Mesenchymal stem cell (in vitro differentiated cells and primary cell): ENCODE data around the gene TBCE.

Experiments
- DNase-seq: peaks from one replicate; pipeline ENCODE4 v3.0.0-alpha.2; 2013
- H2AFZ ChIP-seq: one replicate; pipeline ENCODE4 v1.6.1; 2013; ENCODE audit warnings: low read depth, mild to moderate bottlenecking, control low read depth, inconsistent platforms, low read length, moderate library complexity
- H2AK5ac ChIP-seq: 2 replicates; pipeline ENCODE4 v1.6.1; 2013; ENCODE audit warnings: low read length, moderate library complexity, mild to moderate bottlenecking, inconsistent platforms; ENCODE audit not compliant: severe bottlenecking
- H2BK120ac ChIP-seq: one replicate; pipeline ENCODE4 v1.6.1; 2013; ENCODE audit warnings: low read depth, mild to moderate bottlenecking, inconsistent platforms, low read length, moderate library complexity
- H2BK12ac ChIP-seq, 2 experiments: one replicate each; pipeline ENCODE4 v1.6.1; 2013; ENCODE audit warnings: inconsistent platforms in 2 of 2, low read length in 2 of 2, mild to moderate bottlenecking in 2 of 2, moderate library complexity in 2 of 2, control low read depth in 1 of 2
- H2BK15ac ChIP-seq: one replicate; pipeline ENCODE4 v1.6.1; 2013; ENCODE audit warnings: mild to moderate bottlenecking, low read depth, inconsistent platforms; ENCODE audit not compliant: poor library complexity, severe bottlenecking
- H2BK5ac ChIP-seq: 2 replicates; pipeline ENCODE4 v1.6.1; 2013; ENCODE audit warnings: low read depth, mild to moderate bottlenecking, low read length, control low read depth, inconsistent platforms; ENCODE audit not compliant: poor library complexity, severe bottlenecking
- H3K14ac ChIP-seq, 2 experiments: one replicate each; pipeline ENCODE4 v1.6.1; 2013; ENCODE audit warnings: inconsistent platforms in 2 of 2, low read length in 2 of 2, control low read depth in 1 of 2, mild to moderate bottlenecking in 1 of 2, moderate library complexity in 1 of 2
- H3K18ac ChIP-seq, 2 experiments: one replicate each; pipeline ENCODE4 v1.6.1; 2013; ENCODE audit warnings: inconsistent platforms in 2 of 2, low read length in 2 of 2, control low read depth in 1 of 2, low read depth in 1 of 2, mild to moderate bottlenecking in 1 of 2
- H3K23ac ChIP-seq, 2 experiments: one replicate each; pipeline ENCODE4 v1.6.1; 2013; ENCODE audit warnings: inconsistent platforms in 2 of 2, low read length in 2 of 2, mild to moderate bottlenecking in 2 of 2, moderate library complexity in 2 of 2, control low read depth in 1 of 2
- H3K27ac ChIP-seq: 2 replicates; pipeline ENCODE4 v1.5.1; 2013; ENCODE audit warnings: mild to moderate bottlenecking, moderate library complexity, low read length, control low read depth, inconsistent platforms; ENCODE audit not compliant: poor library complexity, severe bottlenecking
- H3K27me3 ChIP-seq, 2 experiments: 2 replicates each; pipeline versions ENCODE4 v1.6.1 to v1.7.0; 2013; ENCODE audit warnings: low read length in 2 of 2, mild to moderate bottlenecking in 2 of 2, moderate library complexity in 2 of 2, control low read depth in 1 of 2, inconsistent platforms in 1 of 2; ENCODE audit not compliant: control insufficient read depth in 1 of 2, insufficient read depth in 1 of 2
- H3K36me3 ChIP-seq, 2 experiments: 2 replicates each; pipeline versions ENCODE4 v1.6.1 to v1.7.0; 2013; ENCODE audit warnings: low read length in 2 of 2, control low read depth in 1 of 2, inconsistent platforms in 1 of 2, low read depth in 1 of 2, mild to moderate bottlenecking in 1 of 2; ENCODE audit not compliant: insufficient read depth in 2 of 2, control insufficient read depth in 1 of 2
- H3K4ac ChIP-seq, 2 experiments: one replicate each; pipeline ENCODE4 v1.6.1; 2013; ENCODE audit warnings: inconsistent platforms in 2 of 2, low read length in 2 of 2, mild to moderate bottlenecking in 2 of 2, moderate library complexity in 2 of 2, control low read depth in 1 of 2, low read depth in 1 of 2
- H3K4me1 ChIP-seq: 2 replicates; pipeline ENCODE4 v1.6.1; 2013; ENCODE audit warnings: low read depth, low read length, control low read depth; ENCODE audit not compliant: control insufficient read depth, insufficient read depth
- H3K4me2 ChIP-seq: 2 replicates; pipeline ENCODE4 v1.6.1; 2013; ENCODE audit warnings: low read length, mild to moderate bottlenecking, inconsistent platforms; ENCODE audit not compliant: poor library complexity, severe bottlenecking
- H3K4me3 ChIP-seq, 2 experiments: 2 replicates each; pipeline versions ENCODE4 v1.5.1 to v1.7.0; 2013; ENCODE audit warnings: low read length in 2 of 2, mild to moderate bottlenecking in 2 of 2, control low read depth in 1 of 2, low read depth in 1 of 2; ENCODE audit not compliant: insufficient read depth in 1 of 2
- H3K79me1 ChIP-seq: replicated peaks from 2 replicates; pipeline ENCODE4 v1.6.1; 2013; ENCODE audit warnings: mild to moderate bottlenecking, control low read depth, low read length, inconsistent platforms; ENCODE audit not compliant: poor library complexity, severe bottlenecking
- H3K9ac ChIP-seq: 2 replicates; pipeline ENCODE4 v1.7.0; 2013; ENCODE audit warnings: mild to moderate bottlenecking, low read length, moderate library complexity
- H3K9me3 ChIP-seq: 2 replicates; pipeline ENCODE4 v1.7.0; 2013; ENCODE audit warnings: mild to moderate bottlenecking, low read length; ENCODE audit not compliant: control insufficient read depth
- H4K8ac ChIP-seq: one replicate; pipeline ENCODE4 v1.6.1; 2013; ENCODE audit warnings: inconsistent platforms, mild to moderate bottlenecking, low read length, moderate library complexity
- H4K91ac ChIP-seq: one replicate; pipeline ENCODE4 v1.6.1; 2013; ENCODE audit warnings: mild to moderate bottlenecking, low read length, inconsistent platforms
- WGBS: methylation state at CpG from one replicate; pipeline ENCODE4 v1.1.7; 2013; ENCODE audit warnings: mixed read lengths; 5-methylcytosine and 5-hydroxymethylcytosine counted together

TBCE gene

GRCh38 chr1:235429143-235429542 lies 61.9 kb downstream of the TBCE start:
- peaks cover 5% of the 10 kb centered on the region for H3K4me1 ChIP-seq

DNA sequence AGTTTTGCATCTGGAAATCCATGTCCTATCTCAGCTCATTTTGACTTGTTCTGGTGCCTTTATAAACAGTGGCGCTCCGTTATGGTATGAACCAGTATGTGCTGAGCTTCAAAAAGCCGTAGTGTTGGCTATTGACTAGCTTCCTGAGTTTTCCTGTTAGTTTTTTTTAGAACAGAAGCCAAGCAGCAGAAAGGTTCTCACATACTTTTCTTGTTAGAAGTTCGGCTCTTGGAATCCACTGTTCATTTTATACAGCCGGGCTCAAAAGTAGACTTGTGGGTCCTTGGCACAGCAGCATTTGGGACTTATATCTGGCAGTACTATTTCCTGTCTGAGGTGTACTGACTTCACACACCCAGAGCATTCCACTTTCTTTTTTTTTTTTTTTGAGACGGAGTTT lies 63.8 kb downstream of the TBCE start:
- Histone ChIP-seq H2BK5ac (no peak overlapping the region), H3K4me1 (peaks cover 4% of the 10 kb centered on the region), H3K14ac (no peak overlapping the region), H3K27me3 (no peaks in the 10 kb centered on the region), H3K4me2 (no peak overlapping the region), H4K8ac (no peak overlapping the region), H2AFZ (no peak overlapping the region), H3K23ac (no peak overlapping the region), H3K79me1 (peaks cover 25% of the 10 kb centered on the region), H3K4me3 (no peak overlapping the region), H3K27ac (no peak overlapping the region), H2AK5ac (no peak overlapping the region), H4K91ac (no peak overlapping the region), H3K4ac (no peak overlapping the region), H3K9ac (no peak overlapping the region), H3K9me3 (no peaks in the 10 kb centered on the region), H3K18ac (no peak overlapping the region), H3K36me3 (peaks cover 18 to 37% of the 10 kb centered on the region in 2 experiments), H2BK15ac (no peak overlapping the region), H2BK12ac (no peak overlapping the region), H2BK120ac (no peak overlapping the region)
- WGBS, result 93% methylated on average over 6 of the region's 6 CpGs
- no peak for DNase-seq

More at GRCh38 chr1:235429143-235429542, 61.9 kb downstream of the TBCE start:
- Histone ChIP-seq H2BK120ac (no peak overlapping the region), H3K9ac (no peak overlapping the region), H3K23ac (no peak overlapping the region), H2BK15ac (no peak overlapping the region), H3K27me3 (no peaks in the 10 kb centered on the region), H3K4me3 (no peak overlapping the region), H4K91ac (no peak overlapping the region), H3K18ac (no peak overlapping the region), H2AFZ (no peak overlapping the region), H3K79me1 (peaks cover 34% of the 10 kb centered on the region), H2AK5ac (no peak overlapping the region), H3K4me2 (no peak overlapping the region), H3K36me3 (peaks cover 22% of the 10 kb centered on the region in 2 experiments), H3K9me3 (no peaks in the 10 kb centered on the region), H2BK5ac (no peak overlapping the region), H3K27ac (no peak overlapping the region), H4K8ac (no peak overlapping the region), H3K14ac (no peak overlapping the region), H2BK12ac (no peak overlapping the region), H3K4ac (no peak overlapping the region)
- no peak for DNase-seq
- WGBS, result 80% methylated on average over 5 of the region's 5 CpGs

DNA sequence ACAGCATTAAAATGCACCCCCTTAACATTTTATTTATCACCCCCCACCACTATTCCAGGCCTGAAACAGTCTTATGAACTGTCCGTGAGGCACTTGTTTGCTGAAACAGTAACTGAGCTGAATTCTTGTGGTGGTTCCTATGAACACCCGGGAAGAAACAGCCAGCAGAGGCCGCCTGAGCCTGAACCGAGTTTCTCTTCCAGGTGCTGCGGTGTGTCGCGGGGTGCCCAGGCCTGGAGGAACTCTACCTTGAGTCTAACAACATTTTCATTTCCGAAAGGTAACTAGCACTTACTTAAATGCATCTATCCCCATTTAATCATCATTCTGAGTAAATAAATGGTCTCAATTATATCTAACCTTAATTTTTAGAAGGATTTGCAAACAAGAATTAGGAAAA lies 66.8 kb downstream of the TBCE start:
- Histone ChIP-seq H2BK5ac (no peak overlapping the region), H3K9ac (no peak overlapping the region), H3K4ac (no peak overlapping the region), H3K36me3 (peaks cover 36 to 60% of the 10 kb centered on the region in 2 experiments), H3K27me3 (no peaks in the 10 kb centered on the region), H2AK5ac (no peak overlapping the region), H2BK120ac (no peak overlapping the region), H3K23ac (no peak overlapping the region), H3K9me3 (no peaks in the 10 kb centered on the region), H3K18ac (no peak overlapping the region), H3K14ac (no peak overlapping the region), H3K4me3 (no peak overlapping the region), H2BK12ac (no peak overlapping the region), H4K8ac (no peak overlapping the region), H3K4me1 (peaks cover 3% of the 10 kb centered on the region), H4K91ac (no peak overlapping the region), H3K27ac (no peak overlapping the region), H2BK15ac (no peak overlapping the region), H2AFZ (no peak overlapping the region), H3K79me1 (peaks cover 23% of the 10 kb centered on the region), H3K4me2 (no peak overlapping the region)
- DNase-seq, result no peak
- WGBS, result 98% methylated on average over 7 of the region's 8 CpGs

DNA sequence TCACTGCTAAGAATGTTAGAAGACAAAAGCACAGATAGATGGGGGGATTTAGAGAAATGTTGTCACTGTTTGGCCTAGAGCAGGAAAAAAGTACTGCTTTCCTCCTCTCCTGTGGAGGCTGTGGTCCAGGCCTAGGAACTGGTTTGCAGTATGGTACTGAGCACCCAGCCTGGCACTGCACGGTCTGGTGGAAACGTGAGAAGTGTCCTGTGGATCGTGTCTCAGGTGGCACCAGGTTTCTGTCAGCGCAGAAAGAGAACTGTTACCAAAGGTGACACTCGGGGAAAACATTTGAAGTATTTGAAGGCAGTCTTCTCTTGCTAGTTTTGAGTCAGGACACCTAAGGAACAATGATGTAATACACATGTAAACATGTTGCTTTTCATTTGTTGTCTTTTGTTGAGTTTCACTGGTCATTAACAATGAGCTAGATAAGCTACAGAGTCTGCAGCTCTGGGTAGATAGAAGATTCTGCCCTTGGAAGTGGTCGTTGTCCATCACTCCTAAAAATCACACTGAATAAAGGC lies 74.0 kb downstream of the TBCE start:
- Histone ChIP-seq H4K8ac (no peak overlapping the region), H3K27me3 (no peaks in the 10 kb centered on the region)
- WGBS, result 98% methylated on average over 6 of the region's 6 CpGs

More for the DNA sequence above, 74.0 kb downstream of the TBCE start:
- no peak overlapping the region for H4K91ac ChIP-seq
- no peak overlapping the region for H3K4ac ChIP-seq
- no peak overlapping the region for H3K18ac ChIP-seq
- no peak overlapping the region for H3K4me3 ChIP-seq
- H3K9me3 ChIP-seq, result no peaks in the 10 kb centered on the region
- H3K23ac ChIP-seq, result no peak overlapping the region
- H3K4me1 ChIP-seq, result peaks cover 1% of the 10 kb centered on the region
- no peak overlapping the region for H2AK5ac ChIP-seq
- H3K27ac ChIP-seq, result no peak overlapping the region
- H3K79me1 ChIP-seq, result peaks cover 15% of the 10 kb centered on the region
- DNase-seq, result no peak
- H2BK5ac ChIP-seq, result no peak overlapping the region
- no peak overlapping the region for H2BK15ac ChIP-seq
- H3K36me3 ChIP-seq, result peaks cover 50 to 76% of the 10 kb centered on the region in 2 experiments
- H3K14ac ChIP-seq, result no peak overlapping the region
- no peak overlapping the region for H3K4me2 ChIP-seq
- no peak overlapping the region for H3K9ac ChIP-seq
- no peak overlapping the region for H2BK12ac ChIP-seq
- H2AFZ ChIP-seq, result no peak overlapping the region
- no peak overlapping the region for H2BK120ac ChIP-seq
